CD4-positive, alpha-beta T cell treated with Interleukin-17A for 4 hours (primary cell): Measurements from ENCODE around the gene COL5A1.
"Not testable (repeated sequence)": the region's sequence is repeated elsewhere in the genome, so short reads cannot be mapped to it uniquely, and the experiment has no call there.

Experiments
- DNase-seq: peaks from one replicate; pipeline ENCODE4 v3.0.0-alpha.2; 2020; ENCODE audit warnings: mixed read lengths

The COL5A1 gene

DNA sequence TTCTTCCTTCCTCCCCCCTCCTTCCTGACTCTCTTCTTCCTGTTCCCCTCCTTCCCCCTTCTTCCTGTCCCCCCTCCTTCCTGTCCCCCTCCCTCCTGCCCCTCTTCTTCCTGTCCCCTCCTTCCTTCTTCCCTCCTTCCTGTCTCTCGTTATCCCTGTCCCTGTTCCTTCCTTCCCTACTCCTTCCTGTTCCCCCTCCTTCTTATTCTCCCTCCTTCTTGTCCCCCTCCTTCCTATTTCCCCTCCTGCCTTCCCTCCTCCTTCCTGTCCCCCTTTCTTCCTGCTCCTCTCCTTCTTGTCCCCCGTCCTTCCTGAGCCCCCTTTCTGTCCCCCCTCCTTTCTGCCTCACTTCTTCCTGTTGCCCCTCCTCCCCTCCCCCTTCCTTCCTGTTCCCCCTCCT, 70.6 kb downstream of the COL5A1 start:
- DNase-seq = no peak

DNA sequence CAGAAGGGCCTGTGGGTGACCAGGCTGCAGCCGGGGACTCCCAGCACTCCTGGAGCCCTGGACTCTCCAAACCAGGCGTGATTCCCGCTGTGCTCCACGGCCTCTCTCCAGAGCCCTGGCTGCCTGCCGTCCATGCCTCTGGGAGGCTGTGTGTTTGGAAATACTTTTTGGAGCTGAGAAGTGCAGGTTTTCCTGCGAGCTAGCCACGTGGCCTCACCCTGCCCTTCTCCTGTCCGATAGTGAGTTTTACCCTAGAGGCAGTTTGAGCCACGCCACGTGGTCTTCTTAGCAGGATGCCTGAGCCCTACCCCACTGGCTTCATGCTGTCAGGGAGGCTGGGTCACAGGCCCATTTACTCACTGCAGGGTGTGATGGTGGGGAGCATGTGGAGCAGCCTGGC, 71.3 kb downstream of the COL5A1 start:
- no peak for DNase-seq

DNA sequence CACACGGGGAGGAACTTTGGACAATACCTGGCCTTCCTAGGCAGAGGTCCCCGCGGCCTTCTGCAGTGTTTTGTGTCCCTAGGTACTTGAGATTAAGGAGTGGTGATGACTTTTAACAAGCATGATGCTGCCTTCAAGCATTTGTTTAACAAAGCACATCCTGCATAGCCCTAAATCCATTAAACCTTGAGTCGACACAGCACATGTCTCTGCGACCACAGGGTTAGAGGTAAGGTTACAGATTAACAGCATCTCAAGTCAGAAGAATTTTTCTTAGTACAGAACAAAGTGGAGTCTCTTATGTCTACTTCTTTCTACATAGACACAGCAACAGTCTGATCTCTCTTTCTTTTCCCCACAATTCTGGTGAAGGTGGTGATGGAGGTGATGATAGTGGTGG, 73.9 kb downstream of the COL5A1 start:
- not testable (repeated sequence) for DNase-seq

DNA sequence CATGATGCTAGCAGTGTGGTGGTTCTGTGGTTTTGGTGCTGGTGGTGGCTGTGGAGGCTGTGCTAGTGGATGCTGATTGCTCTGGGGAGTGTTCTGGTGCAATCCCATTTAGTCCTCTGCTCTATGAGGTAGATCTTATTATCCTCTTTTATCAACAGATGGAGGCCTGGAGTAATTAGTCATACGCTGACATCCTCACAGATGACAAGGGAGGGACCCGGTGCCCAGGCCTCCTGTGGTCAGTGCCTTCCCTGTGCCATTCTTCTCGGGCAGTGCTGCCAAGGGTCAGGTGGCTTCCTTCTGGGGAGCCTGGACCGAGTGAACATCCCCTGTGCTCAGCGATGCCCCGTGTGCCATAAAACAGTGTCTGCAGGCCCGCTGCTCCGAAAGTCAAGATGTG, 74.5 kb downstream of the COL5A1 start:
- no peak for DNase-seq

DNA sequence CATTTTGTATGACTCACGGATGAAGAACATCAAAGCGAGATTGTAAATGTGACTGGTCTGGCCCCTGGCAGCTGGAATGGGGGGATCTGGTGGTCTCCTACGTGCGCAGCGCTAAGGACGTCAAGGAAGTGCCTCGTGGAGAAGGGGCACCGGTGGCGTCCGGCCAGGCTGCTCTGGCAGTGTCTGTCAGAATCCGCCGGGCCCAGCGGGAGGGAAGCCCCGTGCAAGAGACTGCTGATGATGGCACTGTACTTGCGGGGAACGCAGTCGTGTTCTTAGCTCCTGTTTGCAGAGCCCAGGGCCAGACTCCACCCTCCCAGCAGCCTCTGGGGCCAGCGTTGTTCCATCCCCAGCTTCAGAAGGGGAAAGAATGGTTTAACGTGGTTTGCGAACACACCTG, 75.5 kb downstream of the COL5A1 start:
- no peak for DNase-seq

DNA sequence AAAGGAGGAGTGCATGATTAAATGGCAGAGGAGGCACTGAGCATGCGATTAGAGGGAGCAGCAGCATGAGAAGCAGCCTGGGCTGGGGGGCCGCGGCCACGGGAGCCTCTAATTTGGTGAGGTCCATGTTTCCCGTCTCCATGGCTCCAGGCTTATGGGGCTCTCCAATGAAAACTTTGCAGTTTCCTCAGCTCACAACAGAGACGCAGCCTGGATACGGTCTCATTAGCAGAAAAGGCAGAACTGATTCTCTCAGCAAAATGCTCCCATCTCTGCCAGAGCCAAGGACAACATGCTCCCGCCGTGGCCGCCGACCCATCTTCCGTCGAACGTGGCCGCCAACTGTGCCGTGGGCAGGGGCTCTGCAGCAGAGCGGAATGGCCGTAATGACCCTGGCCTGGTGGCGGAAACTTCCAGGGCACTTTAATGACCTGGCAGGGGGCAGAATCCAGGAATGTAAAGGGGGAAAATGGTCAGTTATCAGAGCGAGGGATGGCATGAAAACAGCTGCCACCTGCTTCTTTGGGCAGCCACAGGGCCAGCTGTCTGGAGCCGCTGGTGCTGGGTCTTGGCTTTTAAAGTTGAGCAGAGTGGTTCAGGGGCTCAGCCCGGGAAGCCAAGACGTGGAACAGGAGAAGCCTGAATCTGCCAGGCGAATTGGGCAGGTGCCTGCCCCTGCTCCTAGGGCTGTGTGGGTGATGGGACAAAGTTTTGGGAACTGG, 76.5 kb downstream of the COL5A1 start:
- no peak for DNase-seq

DNA sequence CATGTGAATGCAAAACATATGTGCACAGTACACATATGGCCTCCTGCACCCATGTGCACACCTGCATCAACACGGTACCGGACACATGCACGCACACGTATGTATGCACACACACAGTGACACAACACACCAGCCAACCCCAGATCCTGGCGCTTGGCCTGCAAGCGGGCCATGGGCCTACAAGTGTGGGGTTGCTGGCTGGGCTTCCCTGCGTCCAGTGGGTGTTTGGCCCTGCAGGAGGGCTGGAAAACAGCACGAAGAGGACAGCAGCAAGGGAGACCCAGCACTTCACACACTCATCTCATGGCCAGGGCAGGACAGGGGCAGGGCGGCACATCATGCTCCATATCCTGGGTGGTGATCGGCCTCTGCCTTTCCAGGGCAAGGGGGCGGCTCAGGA, 77.7 kb downstream of the COL5A1 start:
- no peak for DNase-seq

DNA sequence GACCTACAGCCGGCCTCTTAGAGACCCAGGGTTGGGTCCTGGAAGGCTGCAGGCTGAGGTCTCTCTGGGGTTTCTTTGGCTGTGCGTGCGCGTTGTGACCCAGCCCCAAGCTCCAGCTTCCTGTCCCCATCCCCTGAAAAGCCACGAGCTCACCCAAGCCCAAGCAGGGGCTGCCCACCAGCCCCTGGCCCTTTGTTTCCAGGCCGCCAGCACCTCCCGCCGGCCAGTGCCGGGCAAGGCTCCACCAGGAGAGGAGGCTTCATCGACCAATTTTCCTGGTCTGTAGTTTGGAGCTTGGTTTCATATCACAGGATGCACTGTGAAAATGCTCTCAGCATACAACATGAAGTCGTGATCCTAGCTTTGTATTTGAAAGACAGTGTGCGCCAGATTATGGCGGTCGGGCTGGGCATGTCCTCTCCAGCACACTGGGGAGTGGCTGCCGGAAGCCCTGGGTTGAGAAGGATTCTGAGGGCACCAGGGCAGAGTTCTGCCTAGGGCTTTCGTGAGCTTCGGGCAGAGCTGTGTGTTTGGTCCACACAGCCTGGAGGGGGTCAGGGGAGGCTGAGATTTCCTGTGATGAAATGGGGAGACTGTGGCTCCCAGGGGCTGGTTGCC, 78.6 kb downstream of the COL5A1 start:
- no peak for DNase-seq

DNA sequence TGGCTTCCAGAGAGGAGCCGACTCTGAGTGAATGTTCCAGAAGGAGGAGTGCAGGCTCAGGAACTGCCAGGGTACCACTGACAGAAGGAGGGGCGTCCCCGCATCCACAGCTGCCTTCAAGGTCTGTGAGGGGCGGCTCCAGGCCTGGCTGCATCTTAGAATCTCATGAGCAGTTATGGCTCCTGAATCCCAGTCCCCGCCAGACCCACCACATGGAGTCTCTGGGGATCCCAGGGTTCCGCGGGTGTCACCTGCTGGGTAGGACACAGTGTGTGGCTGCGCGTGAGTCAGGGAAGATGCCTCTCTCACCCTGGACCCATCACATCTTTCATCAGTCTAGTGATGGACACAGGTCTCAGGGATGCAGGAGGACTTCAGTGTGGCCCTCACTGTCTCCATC, 79.2 kb downstream of the COL5A1 start:
- DNase-seq = no peak

DNA sequence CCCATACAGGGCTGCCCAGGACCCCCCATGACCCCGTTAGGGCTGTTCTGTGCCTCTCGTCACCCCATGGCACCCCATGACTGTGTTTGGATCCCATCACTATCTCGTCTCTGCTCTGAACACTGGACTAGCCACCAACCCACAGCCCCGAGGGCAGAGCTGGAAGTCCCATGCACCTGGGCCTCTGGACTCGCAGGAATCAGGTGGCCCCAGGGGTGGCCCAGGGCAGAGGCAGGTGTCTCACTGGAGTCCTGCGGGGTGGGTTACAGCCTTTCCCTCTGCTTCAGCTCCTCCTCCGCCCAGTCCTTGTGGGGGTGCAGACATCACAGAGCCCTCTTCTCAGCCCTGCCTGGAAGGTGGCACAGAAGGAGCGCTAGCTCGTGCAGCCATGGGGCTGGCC, 79.7 kb downstream of the COL5A1 start:
- DNase-seq = no peak

DNA sequence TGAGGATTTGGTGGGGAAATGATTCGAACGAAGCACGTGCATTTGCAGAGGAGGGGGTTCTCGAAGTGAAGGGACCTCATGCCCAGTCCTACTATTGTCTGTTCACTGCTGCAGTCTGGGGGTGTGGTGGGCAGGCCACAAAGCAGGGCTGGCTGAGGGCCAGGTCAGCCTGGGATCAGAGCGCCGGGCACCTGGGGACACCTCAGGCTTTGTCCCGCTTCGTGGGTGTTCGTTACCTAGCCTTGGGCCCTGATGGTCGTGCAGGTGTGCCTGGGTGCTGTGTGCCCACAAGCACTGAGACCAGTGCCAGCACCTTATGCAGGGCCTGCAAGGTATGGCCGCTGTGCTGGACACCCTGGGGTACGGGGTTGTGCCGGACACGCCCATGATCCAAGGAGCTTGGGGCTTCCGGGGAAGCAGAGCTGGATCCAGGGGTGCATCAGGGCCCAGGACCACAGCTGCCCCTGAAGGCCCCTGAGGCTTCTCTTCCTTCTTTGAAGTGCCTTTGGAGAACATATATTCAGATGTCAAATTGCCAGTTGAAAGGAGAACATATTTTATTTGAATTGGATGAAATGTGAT, 80.6 kb downstream of the COL5A1 start:
- DNase-seq = no peak

DNA sequence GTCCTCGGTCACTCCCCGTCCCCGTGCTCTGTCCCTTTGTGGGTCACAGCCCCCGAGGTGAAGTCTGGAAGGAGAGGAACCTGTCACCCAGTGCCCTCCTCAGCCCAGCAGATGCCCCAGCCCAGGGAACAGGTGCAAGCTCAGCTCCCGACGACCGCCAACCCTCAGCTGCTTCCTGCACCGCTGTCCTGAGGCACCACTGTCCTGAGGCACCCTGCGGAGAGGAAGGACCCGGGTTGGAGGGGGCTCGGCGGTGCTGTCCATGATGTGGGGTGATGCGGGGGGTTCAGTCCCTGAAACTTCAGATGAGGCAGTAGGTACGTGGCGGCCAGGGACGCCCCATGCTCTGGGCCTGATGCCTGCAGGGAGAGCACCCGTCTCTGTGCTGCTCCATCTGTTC, 81.4 kb downstream of the COL5A1 start:
- no peak for DNase-seq

DNA sequence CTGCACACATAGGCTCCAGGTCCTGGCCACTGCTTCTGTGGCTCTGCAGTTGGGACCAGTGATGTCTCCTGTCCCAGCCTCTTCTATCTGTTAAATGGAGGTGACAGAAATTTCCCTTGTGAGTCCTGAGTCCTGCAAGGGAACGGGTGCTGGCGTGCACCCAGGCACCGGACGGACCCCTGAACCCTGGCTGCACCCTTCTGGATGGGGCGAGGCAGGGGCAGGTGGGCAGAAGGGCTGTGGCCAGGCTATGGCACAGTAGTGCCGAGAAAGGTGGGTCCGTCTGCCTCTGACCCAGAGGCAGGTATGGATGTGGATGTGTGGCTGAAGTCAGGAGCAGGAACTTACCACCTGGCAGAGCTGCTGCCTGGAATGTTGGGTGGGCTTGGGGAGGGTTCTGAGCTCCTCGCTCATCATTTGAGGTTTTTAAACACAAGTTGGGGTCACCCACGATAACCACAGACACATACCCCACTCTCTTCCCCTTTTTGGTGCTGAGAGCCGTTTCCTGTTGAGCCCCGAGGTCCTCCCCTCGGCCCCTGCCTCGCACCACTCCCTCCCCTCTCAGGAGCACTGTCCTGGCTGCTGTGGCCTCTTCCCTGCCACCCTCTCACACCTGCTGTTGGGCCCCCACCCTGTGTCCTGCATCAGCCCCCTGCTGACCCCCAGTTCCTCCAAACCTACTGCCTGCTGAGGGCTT, 82.0 kb downstream of the COL5A1 start:
- no peak for DNase-seq

DNA sequence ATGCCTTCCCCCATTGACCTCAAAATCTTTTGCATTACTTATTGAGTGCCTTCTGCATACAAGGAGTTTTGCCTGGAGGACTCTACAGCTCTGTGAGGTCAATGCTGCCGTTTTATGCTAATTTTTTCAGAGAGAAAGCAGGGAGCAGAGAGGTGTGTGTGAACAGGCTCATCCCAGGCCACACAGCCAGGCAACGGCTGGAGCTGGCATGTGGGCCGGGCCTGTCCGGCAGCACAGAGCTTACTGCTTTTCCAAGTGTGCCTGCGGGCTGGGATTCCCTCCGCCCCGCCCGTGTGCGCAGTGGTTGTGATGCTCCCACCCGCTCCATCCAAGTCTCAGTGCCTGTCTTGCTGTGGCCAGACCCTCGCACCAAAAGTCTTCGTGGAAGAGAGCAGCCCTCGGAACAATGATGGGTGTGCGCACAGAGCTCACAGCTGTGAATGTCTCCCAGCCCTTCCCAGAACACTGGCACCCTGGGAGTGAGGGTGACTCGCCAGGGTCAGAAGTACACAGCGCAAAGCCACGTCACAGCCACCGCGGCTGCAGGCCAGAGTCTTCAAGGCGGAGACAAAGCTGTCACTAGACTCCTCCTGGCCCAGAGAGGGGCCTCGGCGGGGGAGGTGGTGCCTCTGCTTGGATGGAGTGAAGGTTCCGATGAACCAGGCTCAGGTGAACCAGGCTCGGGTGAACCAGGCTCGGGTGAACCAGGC, 82.8 kb downstream of the COL5A1 start:
- DNase-seq = no peak

DNA sequence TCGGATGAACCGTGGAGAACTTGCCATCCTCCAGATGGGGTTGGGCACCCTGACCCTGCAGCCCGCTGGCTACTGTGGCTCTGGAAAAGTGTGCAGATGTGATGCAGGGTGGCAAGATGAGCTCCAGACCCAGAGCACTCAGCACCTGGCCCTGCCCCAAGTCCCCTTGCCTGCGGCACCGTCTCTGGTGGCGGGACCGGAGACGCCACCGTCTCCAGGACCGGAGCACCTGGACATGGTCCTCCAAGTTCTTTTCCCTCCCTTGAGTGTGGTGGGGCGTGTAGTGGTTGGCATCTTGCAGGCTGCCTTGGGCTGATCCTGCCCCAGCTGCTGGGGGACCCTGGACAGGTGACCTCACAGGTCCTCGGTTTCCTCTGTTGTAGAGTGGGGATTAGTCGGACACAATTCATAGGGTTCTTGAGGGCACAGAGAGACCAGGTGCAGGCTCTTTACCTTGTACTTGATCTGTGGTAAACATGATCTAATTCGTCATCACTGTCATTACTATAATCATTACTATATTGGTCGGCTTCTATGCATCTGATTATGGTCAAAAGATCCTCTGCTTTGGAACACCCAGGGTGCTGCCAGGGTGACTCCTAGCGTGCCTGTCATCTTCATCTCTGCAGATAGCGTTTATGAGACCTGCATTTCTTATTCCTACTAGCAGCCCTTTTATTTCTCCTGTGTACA, 83.5 kb downstream of the COL5A1 start:
- DNase-seq = no peak

DNA sequence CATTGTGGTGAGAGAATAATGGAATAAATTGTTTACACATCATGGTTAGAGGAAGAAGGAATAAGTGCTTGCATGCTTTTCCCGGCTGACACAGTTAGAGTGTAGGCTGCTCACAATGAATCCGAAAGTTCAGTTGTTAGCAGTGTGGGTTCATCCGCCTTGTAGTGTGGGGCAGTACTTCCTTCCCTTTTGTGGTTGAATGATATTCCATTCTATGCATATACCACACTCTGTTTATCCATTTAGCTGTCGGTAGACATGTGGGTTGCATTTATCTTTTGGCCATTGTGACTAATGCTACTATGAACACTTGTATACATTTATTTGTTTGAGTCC, 84.0 kb downstream of the COL5A1 start:
- DNase-seq = no peak

DNA sequence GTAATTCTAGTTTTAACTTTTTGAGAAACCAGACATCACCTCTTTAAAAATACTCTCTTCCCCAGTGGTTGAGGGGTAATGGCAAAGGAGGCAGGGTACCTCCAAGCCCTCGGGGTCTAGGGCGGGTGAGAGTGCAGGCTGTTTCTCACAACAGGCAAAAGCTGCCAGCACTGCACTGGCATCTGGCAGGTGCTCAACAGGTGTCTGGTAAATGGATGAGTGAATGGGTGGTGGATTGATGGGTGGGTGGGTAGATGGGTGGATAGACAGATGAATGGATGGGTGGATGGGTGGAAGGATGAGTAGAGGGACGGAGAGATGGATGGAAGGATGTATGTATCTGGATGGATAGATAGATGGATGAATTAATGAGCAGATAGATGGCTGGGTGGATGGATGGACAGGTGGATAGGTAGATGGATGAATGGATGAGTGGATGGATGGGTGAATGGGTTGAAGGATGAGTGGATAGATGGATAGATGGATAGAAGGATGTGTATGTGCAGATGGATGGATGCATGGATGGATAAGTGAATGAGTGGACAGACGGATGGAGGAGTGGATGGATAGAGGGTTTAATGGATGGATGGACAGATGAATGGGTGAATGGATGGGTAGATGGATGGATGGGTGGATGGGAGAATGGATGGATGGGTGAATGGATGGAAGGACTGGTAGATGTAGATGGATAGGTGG, 84.6 kb downstream of the COL5A1 start:
- no peak for DNase-seq

DNA sequence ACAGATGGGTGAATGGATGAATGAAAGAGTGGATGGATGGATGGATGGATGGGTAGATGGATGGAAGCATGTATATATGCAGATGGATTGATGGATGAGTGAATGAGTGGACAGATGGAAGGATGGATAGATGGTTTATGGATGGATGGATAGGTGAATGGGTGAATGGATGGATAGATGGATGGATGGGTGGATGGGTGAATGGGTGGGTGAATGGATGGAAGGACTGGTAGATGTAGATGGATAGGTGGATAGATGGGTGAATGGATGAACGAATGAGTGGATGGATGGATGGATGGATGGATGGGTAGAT, 85.1 kb downstream of the COL5A1 start:
- no peak for DNase-seq

DNA sequence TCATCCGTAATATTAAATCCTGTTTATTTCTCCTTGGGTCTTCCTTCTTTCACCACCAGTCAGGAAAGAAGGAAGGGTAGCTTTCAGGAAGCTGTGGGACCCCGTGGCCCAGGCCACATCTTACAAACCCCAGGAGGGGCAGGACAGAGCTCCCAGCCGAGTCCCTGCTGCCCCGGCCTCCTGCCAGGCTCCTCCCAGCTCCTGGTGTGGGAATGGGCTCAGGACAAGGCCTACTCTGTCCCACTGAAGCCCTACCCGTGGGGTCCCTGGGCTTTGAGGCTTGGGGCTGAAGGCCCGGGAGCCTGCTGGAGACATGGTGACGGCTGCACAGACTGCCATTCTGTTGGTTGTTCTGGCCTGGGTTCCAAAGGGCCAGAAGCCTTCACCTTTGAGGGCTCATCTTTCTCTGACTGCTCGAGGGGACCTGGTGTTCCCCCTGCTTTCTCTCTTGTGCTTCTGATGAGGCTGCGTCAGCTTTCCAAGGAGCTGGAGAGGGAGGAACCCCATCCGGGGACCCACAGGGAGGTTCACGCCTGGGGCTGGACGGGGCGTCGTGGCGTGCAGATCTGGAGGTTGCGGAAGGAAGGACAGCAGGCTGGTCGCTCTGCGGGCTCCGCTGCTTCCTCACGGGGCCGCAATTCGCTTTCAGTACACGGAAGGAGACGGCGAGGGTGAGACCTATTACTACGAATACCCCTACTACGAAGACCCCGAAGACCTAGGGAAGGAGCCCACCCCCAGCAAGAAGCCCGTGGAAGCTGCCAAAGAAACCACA, 86.6 kb downstream of the COL5A1 start:
- DNase-seq = no peak

DNA sequence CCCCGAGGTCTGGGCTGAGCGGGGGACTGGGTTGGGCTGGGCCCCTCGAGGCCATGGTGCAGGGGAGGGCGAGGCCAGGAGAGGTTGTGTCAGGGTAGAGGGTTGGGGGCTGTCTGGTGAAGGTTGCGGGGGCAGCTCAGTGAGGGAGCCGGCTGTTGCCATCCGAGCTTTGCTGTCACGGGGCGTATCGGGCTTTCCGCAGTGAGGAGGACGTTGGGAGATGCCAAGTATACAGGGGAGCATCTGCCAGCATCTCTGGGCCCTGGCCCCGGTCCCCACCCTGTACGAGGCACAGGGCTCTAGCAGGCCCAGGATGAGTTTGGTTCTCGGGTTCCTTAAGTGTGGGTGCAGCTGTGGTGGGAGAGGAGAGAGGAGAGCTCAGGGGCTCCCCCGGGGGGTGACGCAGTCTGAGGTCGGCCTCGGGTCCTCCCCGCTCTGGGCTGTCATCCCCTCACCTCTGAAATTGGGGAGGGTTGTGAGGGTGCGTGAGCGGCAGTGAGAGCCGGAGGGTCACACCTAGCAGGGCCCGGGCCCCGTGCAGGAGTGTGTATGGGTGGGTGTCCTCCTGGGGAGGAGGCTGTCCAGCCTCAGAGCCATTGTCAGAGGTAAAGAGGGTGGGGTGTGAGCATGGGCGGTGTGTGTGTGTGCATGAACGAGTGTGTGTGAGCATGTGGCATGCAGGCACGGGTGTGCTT, 87.3 kb downstream of the COL5A1 start:
- no peak for DNase-seq
